ENCODE measurements around the gene EEF1E1.

DNA sequence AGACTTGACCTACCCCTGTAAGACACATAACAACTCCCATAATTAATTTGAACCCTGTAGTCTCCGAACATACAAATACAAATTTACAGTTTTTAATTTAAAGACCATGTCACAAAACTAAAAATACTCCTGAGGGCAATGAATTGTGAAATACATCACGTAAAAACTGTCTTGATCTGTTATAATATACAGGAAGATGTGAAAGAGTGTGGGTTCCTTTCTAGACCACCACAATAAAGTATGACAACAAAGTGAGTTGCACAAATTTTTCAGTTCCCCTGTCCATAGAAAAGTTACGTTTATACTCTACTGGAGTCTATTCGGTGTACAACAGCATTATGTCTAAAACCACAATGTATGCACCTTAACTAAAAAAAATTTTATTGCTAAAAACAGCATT lies 27.2 kb downstream of the EEF1E1 start:
- TF ChIP-seq EZH2 (IDR thresholded peaks at IDR 0.05; ENCODE audit: borderline replicate concordance, insufficient read depth, low read length, poor library complexity, severe bottlenecking), result no peak
- TF ChIP-seq, protein P1, sequence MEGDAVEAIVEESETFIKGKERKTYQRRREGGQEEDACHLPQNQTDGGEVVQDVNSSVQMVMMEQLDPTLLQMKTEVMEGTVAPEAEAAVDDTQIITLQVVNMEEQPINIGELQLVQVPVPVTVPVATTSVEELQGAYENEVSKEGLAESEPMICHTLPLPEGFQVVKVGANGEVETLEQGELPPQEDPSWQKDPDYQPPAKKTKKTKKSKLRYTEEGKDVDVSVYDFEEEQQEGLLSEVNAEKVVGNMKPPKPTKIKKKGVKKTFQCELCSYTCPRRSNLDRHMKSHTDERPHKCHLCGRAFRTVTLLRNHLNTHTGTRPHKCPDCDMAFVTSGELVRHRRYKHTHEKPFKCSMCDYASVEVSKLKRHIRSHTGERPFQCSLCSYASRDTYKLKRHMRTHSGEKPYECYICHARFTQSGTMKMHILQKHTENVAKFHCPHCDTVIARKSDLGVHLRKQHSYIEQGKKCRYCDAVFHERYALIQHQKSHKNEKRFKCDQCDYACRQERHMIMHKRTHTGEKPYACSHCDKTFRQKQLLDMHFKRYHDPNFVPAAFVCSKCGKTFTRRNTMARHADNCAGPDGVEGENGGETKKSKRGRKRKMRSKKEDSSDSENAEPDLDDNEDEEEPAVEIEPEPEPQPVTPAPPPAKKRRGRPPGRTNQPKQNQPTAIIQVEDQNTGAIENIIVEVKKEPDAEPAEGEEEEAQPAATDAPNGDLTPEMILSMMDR (IDR thresholded peaks at IDR 0.05; ENCODE audit: poor library complexity, severe bottlenecking), result no peak
- TF ChIP-seq POLR2AphosphoS5 (IDR thresholded peaks at IDR 0.05), result no peak
- TF ChIP-seq, protein P2, sequence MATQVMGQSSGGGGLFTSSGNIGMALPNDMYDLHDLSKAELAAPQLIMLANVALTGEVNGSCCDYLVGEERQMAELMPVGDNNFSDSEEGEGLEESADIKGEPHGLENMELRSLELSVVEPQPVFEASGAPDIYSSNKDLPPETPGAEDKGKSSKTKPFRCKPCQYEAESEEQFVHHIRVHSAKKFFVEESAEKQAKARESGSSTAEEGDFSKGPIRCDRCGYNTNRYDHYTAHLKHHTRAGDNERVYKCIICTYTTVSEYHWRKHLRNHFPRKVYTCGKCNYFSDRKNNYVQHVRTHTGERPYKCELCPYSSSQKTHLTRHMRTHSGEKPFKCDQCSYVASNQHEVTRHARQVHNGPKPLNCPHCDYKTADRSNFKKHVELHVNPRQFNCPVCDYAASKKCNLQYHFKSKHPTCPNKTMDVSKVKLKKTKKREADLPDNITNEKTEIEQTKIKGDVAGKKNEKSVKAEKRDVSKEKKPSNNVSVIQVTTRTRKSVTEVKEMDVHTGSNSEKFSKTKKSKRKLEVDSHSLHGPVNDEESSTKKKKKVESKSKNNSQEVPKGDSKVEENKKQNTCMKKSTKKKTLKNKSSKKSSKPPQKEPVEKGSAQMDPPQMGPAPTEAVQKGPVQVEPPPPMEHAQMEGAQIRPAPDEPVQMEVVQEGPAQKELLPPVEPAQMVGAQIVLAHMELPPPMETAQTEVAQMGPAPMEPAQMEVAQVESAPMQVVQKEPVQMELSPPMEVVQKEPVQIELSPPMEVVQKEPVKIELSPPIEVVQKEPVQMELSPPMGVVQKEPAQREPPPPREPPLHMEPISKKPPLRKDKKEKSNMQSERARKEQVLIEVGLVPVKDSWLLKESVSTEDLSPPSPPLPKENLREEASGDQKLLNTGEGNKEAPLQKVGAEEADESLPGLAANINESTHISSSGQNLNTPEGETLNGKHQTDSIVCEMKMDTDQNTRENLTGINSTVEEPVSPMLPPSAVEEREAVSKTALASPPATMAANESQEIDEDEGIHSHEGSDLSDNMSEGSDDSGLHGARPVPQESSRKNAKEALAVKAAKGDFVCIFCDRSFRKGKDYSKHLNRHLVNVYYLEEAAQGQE (IDR thresholded peaks at IDR 0.05; ENCODE audit: borderline replicate concordance), result no peak
- TF ChIP-seq EP300 (conservative IDR thresholded peaks at IDR 0.05; ENCODE audit: poor library complexity, severe bottlenecking), result no peak
- TF ChIP-seq TAF1 (IDR thresholded peaks at IDR 0.05; ENCODE audit: low read depth), result no peak
- TF ChIP-seq SMC3 (conservative IDR thresholded peaks at IDR 0.05; ENCODE audit: poor library complexity), result no peak
